ENCODE measurements around the gene EXOG.

EXOG gene

GRCh38 chr3:38496131-38496910 lies at the start of gene EXOG:
Gene EXOG, plus strand, starts transcription at chr3:38496340. Its CDS starts 28 bp downstream, at chr3:38496368.
- Histone ChIP-seq H3K4me2 (ENCODE audit: low read depth, low read length) (peak within 1 kb of the TSS; percentile 78), H3K4me1 (ENCODE audit: low read length) (0 out of 2 replicates have a peak, but pooled peaks cover 6% of the 10 kb centered on the region), H4K20me1 (ENCODE audit: insufficient read depth, low read length) (no peaks in the 10 kb centered on the region), H3K9me3 (replicated peaks; ENCODE audit: insufficient read depth, low read length) (no peaks in the 10 kb centered on the region), H2AFZ (ENCODE audit: low read length) (peak within 1 kb of the TSS; percentile 97), H3K27me3 (replicated peaks; ENCODE audit: insufficient read depth, low read length) (no peaks in the 10 kb centered on the region), H3K27ac (ENCODE audit: low read length) (peak within 1 kb of the TSS; percentile 73; the same call in 1 of the 2 replicates), H3K9me2 (replicated peaks; ENCODE audit: insufficient read depth, low read length) (no peaks in the 10 kb centered on the region), H3K9ac (ENCODE audit: low read length) (peak within 1 kb of the TSS; percentile 88), H3F3A (ENCODE audit: insufficient read depth, low read length) (0 out of 2 replicates have a peak, but pooled peaks cover 5% of the 10 kb centered on the region), H3K4me3 (ENCODE audit: low read length) (peak within 1 kb of the TSS; percentile 91), H3K79me2 (ENCODE audit: low read length) (peaks cover 18% of the 10 kb centered on the region), H3K36me3 (replicated peaks; ENCODE audit: insufficient read depth, low read length) (no peaks in the 10 kb centered on the region; the same call in 1 of the 2 replicates)
- peak; percentile 94 for DNase-seq
- TF ChIP-seq CTCF (IDR thresholded peaks at IDR 0.05; ENCODE audit: low read length) (peak; percentile 92), EZH2 (optimal IDR thresholded peaks at IDR 0.05; ENCODE audit: low read depth, low read length) (no peak), EZH2phosphoT487 (IDR thresholded peaks at IDR 0.05; ENCODE audit: low read length) (no peak)

GRCh38 chr3:38446812-38447211 lies 49.3 kb upstream of the EXOG start:
- H3K79me2 ChIP-seq (ENCODE audit: low read length) = no peaks in the 10 kb centered on the region
- no peak overlapping the region for H3K4me3 ChIP-seq (ENCODE audit: low read length)
- DNase-seq = no peak
- H3K27ac ChIP-seq (ENCODE audit: low read length) = no peak overlapping the region
- no peaks in the 10 kb centered on the region for H3K36me3 ChIP-seq (replicated peaks; ENCODE audit: insufficient read depth, low read length)
- no peaks in the 10 kb centered on the region for H3K27me3 ChIP-seq (replicated peaks; ENCODE audit: insufficient read depth, low read length)
- H3K4me2 ChIP-seq (ENCODE audit: low read depth, low read length) = no peak overlapping the region
- H3K4me1 ChIP-seq (ENCODE audit: low read length) = no peaks in the 10 kb centered on the region
- H3K9me2 ChIP-seq (replicated peaks; ENCODE audit: insufficient read depth, low read length) = no peaks in the 10 kb centered on the region
- no peak for TF ChIP-seq EZH2 (optimal IDR thresholded peaks at IDR 0.05; ENCODE audit: low read depth, low read length)
- TF ChIP-seq EZH2phosphoT487 (IDR thresholded peaks at IDR 0.05; ENCODE audit: low read length) = no peak
- TF ChIP-seq CTCF (IDR thresholded peaks at IDR 0.05; ENCODE audit: low read length) = no peak
- no peaks in the 10 kb centered on the region for H3K9me3 ChIP-seq (replicated peaks; ENCODE audit: insufficient read depth, low read length)
- H2AFZ ChIP-seq (ENCODE audit: low read length) = no peak overlapping the region
- no peaks in the 10 kb centered on the region for H3F3A ChIP-seq (ENCODE audit: insufficient read depth, low read length)
- H3K9ac ChIP-seq (ENCODE audit: low read length) = no peak overlapping the region
- H4K20me1 ChIP-seq (ENCODE audit: insufficient read depth, low read length) = no peaks in the 10 kb centered on the region

GRCh38 chr3:38450853-38451252 lies 45.3 kb upstream of the EXOG start:
- no peaks in the 10 kb centered on the region for H3K36me3 ChIP-seq (replicated peaks; ENCODE audit: insufficient read depth, low read length)
- no peak for TF ChIP-seq CTCF (IDR thresholded peaks at IDR 0.05; ENCODE audit: low read length)
- no peak for TF ChIP-seq EZH2 (optimal IDR thresholded peaks at IDR 0.05; ENCODE audit: low read depth, low read length)
- TF ChIP-seq EZH2phosphoT487 (IDR thresholded peaks at IDR 0.05; ENCODE audit: low read length) = no peak
- H3K9ac ChIP-seq (ENCODE audit: low read length) = no peak overlapping the region
- no peaks in the 10 kb centered on the region for H3K27me3 ChIP-seq (replicated peaks; ENCODE audit: insufficient read depth, low read length)
- no peaks in the 10 kb centered on the region for H3K9me2 ChIP-seq (replicated peaks; ENCODE audit: insufficient read depth, low read length)
- no peak overlapping the region for H2AFZ ChIP-seq (ENCODE audit: low read length)
- H3K4me3 ChIP-seq (ENCODE audit: low read length) = no peak overlapping the region
- H3K4me2 ChIP-seq (ENCODE audit: low read depth, low read length) = no peak overlapping the region
- H3K27ac ChIP-seq (ENCODE audit: low read length) = no peak overlapping the region
- no peaks in the 10 kb centered on the region for H3F3A ChIP-seq (ENCODE audit: insufficient read depth, low read length)
- DNase-seq = no peak
- H4K20me1 ChIP-seq (ENCODE audit: insufficient read depth, low read length) = no peaks in the 10 kb centered on the region
- H3K9me3 ChIP-seq (replicated peaks; ENCODE audit: insufficient read depth, low read length) = no peaks in the 10 kb centered on the region
- peaks cover 5% of the 10 kb centered on the region for H3K79me2 ChIP-seq (ENCODE audit: low read length)
- H3K4me1 ChIP-seq (ENCODE audit: low read length) = peaks cover under 1% of the 10 kb centered on the region

Measured in MM.1S (cell line).